Stomach smooth muscle (tissue), 2 donors: ENCODE measurements around the gene FOXRED1.
A peak's percentile ranks its signal among the peaks of the same experiment; 100 is the strongest.

Source experiments
- H3K27ac ChIP-seq: one replicate; pipeline ENCODE4 v1.7.0; 2013; ENCODE audit warnings: mild to moderate bottlenecking, low read length, inconsistent platforms
- H3K27me3 ChIP-seq, 2 donors: one replicate each; pipeline ENCODE4 v1.7.0; 2013; ENCODE audit warnings: low read length in 2 of 2; ENCODE audit not compliant: insufficient read depth in 2 of 2, control insufficient read depth in 1 of 2
- H3K36me3 ChIP-seq, 2 donors: one replicate each; pipeline ENCODE4 v1.7.0; 2013; ENCODE audit warnings: low read length in 2 of 2; ENCODE audit not compliant: control insufficient read depth in 2 of 2, insufficient read depth in 2 of 2
- H3K4me1 ChIP-seq: one replicate; pipeline ENCODE4 v1.7.0; 2013; ENCODE audit warnings: low read length; ENCODE audit not compliant: control insufficient read depth, insufficient read depth
- H3K4me3 ChIP-seq, 2 donors: one replicate each; pipeline ENCODE4 v1.7.0; 2013; ENCODE audit warnings: low read length in 2 of 2
- H3K9ac ChIP-seq, 2 donors: one replicate each; pipeline ENCODE4 v1.7.0; 2013; ENCODE audit warnings: low read length in 2 of 2, mild to moderate bottlenecking in 1 of 2
- H3K9me3 ChIP-seq, 2 donors: one replicate each; pipeline ENCODE4 v1.7.0; 2013; ENCODE audit warnings: low read length in 2 of 2; ENCODE audit not compliant: control insufficient read depth in 2 of 2
- donor health status: healthy.
- donor health status: Pancreatic carcinoma.

The FOXRED1 gene

DNA sequence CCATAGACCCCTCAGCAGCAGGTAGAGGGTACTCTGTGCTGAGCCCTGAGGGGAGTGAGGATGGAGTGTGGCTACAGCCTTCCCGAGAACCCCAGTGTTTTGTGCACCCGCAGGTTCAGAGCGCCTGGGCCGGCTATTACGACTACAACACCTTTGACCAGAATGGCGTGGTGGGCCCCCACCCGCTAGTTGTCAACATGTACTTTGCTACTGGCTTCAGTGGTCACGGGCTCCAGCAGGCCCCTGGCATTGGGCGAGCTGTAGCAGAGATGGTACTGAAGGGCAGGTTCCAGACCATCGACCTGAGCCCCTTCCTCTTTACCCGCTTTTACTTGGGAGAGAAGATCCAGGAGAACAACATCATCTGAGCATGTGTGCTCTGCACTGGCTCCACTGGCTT, 8.4 kb downstream of the FOXRED1 start:
- no peak overlapping the region for H3K9ac ChIP-seq
- peaks cover 10% of the 10 kb centered on the region for H3K4me1 ChIP-seq
- H3K4me3 ChIP-seq: no peak overlapping the region
- H3K9me3 ChIP-seq: no peaks in the 10 kb centered on the region
- no peaks in the 10 kb centered on the region for H3K27me3 ChIP-seq
- H3K27ac ChIP-seq: no peak overlapping the region
- peaks cover 27 to 32% of the 10 kb centered on the region in 2 donors for H3K36me3 ChIP-seq

DNA sequence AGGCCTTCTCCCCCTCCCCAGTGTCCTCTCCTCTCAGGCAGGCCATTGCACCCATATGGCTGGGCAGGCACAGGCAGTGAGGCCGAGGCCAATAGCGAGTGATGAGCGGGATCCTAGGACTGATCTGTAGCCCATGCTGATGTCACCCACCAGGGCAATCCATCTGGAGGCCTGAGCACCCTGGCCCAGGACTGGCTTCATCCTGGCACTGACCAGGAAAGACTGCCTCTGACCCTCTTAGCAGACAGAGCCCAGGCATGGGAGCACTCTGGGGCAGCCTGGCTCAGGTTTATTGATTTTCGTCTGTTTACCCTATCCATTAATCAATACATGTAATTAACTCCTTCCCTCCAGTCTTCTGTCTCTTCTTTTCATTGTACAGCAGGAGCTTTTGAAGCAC, 8.8 kb downstream of the FOXRED1 start:
- H3K36me3 ChIP-seq: peaks cover 27 to 29% of the 10 kb centered on the region in 2 donors

DNA sequence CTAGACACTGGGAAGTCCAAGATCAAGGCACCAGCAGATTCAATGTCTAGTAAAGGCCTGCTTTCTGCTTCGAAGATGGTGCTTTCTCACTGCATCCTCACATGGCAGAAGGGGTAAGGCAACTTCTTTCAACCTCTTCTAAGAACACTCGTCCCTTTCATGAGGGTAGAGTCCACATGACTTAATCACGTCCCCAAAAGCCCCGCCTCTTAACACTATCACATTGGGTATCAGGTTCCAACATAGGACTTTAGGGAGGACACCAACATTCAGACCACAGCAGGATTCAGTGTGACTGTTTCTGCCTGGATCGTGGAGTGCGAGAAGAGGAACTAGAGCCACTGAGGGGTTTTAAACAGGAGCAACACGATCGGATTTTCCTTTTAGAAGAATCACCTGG, 10.2 kb downstream of the FOXRED1 start:
- Histone ChIP-seq H3K9me3 (no peaks in the 10 kb centered on the region), H3K27ac (no peak overlapping the region), H3K4me3 (no peak overlapping the region), H3K36me3 (peaks cover 18 to 20% of the 10 kb centered on the region in 2 donors), H3K27me3 (no peaks in the 10 kb centered on the region), H3K4me1 (peaks cover 21% of the 10 kb centered on the region), H3K9ac (no peak overlapping the region)

More for the DNA sequence above, 8.8 kb downstream of the FOXRED1 start:
- H3K9ac ChIP-seq: no peak overlapping the region
- H3K4me3 ChIP-seq: no peak overlapping the region
- no peaks in the 10 kb centered on the region for H3K27me3 ChIP-seq
- H3K27ac ChIP-seq: no peak overlapping the region
- H3K4me1 ChIP-seq: peaks cover 14% of the 10 kb centered on the region
- H3K9me3 ChIP-seq: no peaks in the 10 kb centered on the region

DNA sequence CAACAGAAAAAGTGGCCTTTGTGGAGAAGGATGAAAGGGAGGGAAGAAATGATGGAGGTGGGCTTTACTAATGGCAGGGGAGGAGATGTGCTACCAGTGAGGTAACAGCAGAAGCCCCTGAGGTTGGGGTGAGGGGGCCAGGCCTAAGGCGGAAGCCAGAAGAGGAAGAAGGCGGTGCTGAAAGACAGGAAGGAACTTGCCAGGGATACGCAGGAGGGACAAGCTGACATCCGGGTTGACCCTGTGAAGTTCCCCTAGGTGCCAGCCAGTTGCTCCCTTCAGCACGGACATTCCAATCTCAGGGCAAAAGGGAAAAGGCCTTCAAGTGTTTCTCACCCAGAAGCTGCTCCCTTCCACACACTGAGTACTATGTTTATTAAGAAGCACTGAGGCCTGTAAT, 11.6 kb downstream of the FOXRED1 start:
- Histone ChIP-seq H3K4me3 (no peak overlapping the region), H3K27ac (no peak overlapping the region), H3K4me1 (peaks cover 21% of the 10 kb centered on the region)

DNA sequence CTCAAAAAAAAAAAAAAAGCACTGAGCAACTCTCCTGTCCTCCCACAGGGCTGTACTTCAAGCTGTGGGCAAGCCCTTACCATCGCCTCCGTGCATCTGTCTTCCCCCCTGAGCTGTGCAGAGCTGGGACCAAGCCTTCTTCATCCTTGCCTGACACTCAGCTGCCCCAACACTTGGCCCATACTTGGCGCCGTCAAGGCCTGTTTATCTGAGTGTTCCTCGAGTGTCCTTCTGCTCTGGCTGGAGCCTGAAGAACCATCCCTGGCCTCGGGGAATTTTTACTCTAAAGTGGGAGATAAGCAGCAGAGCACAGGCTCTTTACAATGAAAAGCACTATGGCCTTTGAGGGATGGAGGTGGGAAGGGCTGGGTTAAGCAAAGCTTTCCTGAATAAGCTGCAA, 12.3 kb downstream of the FOXRED1 start:
- Histone ChIP-seq H3K27ac (peak overlapping the region; percentile 78), H3K27me3 (no peaks in the 10 kb centered on the region), H3K9me3 (no peaks in the 10 kb centered on the region), H3K4me1 (peaks cover 21% of the 10 kb centered on the region), H3K9ac (no peak overlapping the region), H3K4me3 (no peak overlapping the region), H3K36me3 (peaks cover 4 to 6% of the 10 kb centered on the region in 2 donors)

More for the DNA sequence above, 11.6 kb downstream of the FOXRED1 start:
- H3K9ac ChIP-seq: no peak overlapping the region
- no peaks in the 10 kb centered on the region for H3K27me3 ChIP-seq
- H3K9me3 ChIP-seq: no peaks in the 10 kb centered on the region
- H3K36me3 ChIP-seq: peaks cover 8 to 11% of the 10 kb centered on the region in 2 donors

DNA sequence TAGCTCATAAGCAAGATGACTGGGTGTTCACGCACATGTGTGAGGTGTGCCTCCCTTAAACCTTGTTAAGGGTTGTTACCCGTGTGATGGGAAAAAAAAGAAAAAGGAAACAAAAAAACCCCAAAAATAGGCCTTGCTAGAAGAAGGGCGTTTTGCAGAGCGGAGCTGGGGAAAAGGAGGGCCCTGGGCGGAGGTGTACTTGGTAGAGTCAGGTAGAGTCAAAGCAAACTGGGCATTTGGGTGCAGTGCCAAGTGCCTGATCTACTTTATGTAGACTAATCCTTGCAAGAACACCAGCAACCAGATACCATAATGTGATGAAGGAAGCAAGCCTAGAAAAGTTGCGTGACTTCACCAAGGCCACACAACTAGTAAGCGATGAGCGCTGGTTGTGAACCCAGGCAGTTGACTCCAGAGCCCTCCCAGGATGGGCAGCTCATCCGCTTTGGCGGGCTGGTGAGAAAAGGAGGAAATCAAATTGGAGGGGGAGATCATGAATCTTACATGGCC, 12.8 kb downstream of the FOXRED1 start:
- Histone ChIP-seq H3K4me1 (peaks cover 21% of the 10 kb centered on the region), H3K4me3 (peak overlapping the region; percentile 75 to 92), H3K27ac (peak overlapping the region; percentile 78), H3K27me3 (no peaks in the 10 kb centered on the region), H3K36me3 (peaks cover 4 to 7% of the 10 kb centered on the region in 2 donors), H3K9me3 (no peaks in the 10 kb centered on the region), H3K9ac (peak overlapping the region; percentile 79 to 81)

DNA sequence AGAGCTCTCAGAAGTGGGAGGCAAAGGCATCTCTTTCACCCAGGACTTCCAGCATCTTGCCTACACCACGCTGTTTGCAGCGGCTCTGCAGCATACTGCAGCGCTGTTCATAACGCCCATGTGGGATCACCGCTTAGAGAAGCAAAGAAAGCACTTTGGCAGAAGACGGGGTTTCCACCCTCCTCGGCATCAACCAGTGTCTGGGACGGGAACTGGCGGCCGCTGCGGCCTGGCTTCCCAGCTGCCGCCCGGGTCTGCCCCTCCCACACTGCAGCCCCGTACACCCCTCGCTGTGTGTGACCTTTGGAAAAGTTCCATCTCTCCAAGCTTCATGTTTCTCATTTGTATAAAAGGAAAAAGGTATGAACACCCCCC, 13.4 kb downstream of the FOXRED1 start:
- Histone ChIP-seq H3K4me3 (peak overlapping the region; percentile 75 to 92), H3K27ac (peak overlapping the region; percentile 78), H3K36me3 (peaks cover 4 to 6% of the 10 kb centered on the region in 2 donors), H3K4me1 (peaks cover 21% of the 10 kb centered on the region), H3K9me3 (no peaks in the 10 kb centered on the region), H3K9ac (peak overlapping the region; percentile 79 to 81), H3K27me3 (no peaks in the 10 kb centered on the region)

DNA sequence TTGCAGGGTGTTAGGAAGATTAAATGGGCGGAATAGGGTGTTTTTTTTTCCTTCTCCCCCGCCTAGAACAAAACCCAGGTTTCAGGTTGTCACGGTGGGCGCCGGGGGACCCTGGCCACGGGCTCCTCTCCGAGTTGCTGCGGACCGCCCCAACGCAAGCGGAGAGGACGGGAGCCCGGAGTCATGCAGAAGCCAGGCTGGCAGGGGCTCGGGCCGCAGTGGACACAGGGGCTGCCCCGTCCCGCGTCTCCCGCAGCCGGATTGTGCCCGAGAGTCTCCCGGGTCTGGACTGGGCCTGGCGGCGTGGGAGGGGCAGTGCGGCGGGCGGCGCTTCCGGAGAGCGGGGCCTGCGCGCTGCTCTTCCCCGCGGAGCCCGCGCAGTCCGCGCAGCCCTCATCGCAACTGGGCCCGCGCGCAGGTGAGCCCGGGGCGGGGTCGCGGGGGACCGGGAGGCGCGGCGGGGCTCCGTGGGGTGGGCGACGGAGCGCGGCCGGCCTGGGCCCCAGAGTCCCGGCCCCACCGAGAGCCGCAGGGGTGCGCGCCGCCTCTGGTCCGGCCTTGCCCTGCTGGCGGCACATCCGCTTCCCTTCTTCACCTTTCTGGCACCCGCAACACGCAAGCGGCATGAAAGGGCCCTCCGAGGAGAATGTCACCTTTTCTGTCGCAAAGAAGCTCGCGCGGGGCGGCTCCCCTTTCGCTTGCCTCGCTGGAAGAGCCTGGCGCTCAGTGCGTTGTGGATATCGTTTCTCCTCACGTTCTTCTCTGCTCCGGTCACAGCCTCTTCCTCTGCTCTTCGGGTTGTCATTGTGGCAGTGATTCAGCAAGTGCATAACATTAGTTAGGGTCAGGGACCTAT, 14.0 kb downstream of the FOXRED1 start, which contains the start of gene TIRAP:
Gene TIRAP, plus strand, starts transcription at position 358 of the 856 bp plus-strand sequence. CDS start 7,802 bp downstream, outside the sequence.
- Histone ChIP-seq H3K9ac (peak within 1 kb of the TSS; percentile 79 to 92), H3K4me3 (peak within 1 kb of the TSS; percentile 75 to 92), H3K4me1 (peaks cover 21% of the 10 kb centered on the region), H3K27me3 (no peaks in the 10 kb centered on the region), H3K36me3 (peaks cover 0 to 4% of the 10 kb centered on the region in 2 donors), H3K9me3 (no peaks in the 10 kb centered on the region), H3K27ac (peak within 1 kb of the TSS; percentile 78)

DNA sequence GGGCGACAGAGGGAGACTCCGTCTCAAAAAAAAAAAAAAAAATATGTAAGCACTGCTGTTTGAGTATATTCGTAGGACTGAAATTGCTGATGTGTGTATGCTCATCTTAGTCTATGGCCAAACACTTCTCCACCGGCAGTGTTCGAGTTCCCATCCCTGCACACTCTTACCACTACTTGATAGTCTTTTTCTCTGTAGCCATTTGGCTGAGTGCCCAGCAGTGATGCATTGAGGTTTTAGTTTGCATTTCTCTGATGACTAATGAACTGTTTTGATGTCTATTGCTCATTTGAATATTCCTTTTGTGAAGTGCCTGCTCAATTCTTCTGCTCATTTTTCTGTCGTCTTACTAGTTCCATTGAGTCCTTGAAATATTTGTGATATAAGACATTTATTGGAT, 15.9 kb downstream of the FOXRED1 start:
- Histone ChIP-seq H3K4me3 (no peak overlapping the region), H3K9ac (no peak overlapping the region), H3K36me3 (peaks cover 3 to 5% of the 10 kb centered on the region in 2 donors), H3K9me3 (no peaks in the 10 kb centered on the region), H3K4me1 (peaks cover 21% of the 10 kb centered on the region), H3K27me3 (no peaks in the 10 kb centered on the region), H3K27ac (no peak overlapping the region)

DNA sequence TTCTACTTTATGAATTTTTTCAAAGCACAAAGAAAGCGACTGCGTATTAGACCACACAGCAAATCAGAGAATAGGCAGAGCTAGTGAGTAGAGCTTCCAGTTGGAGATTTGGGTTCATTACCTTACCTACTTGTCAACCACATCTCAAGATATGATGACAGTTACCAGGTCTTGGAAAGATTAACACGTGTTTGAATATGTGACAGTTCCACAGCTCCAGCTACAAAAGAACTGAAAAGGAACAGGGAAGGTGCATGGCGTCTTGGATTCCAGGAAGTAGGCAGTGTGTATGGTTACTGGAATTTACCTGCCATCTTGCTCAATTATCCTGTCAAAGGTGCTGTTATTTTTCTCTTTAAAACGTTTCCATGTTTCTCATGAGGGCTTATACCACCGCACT, 19.3 kb downstream of the FOXRED1 start:
- peaks cover 20 to 35% of the 10 kb centered on the region in 2 donors for H3K36me3 ChIP-seq
- peaks cover 9% of the 10 kb centered on the region for H3K4me1 ChIP-seq
- no peak overlapping the region for H3K9ac ChIP-seq
- H3K27ac ChIP-seq: no peak overlapping the region
- no peak overlapping the region for H3K4me3 ChIP-seq
- no peaks in the 10 kb centered on the region for H3K9me3 ChIP-seq
- no peaks in the 10 kb centered on the region for H3K27me3 ChIP-seq

DNA sequence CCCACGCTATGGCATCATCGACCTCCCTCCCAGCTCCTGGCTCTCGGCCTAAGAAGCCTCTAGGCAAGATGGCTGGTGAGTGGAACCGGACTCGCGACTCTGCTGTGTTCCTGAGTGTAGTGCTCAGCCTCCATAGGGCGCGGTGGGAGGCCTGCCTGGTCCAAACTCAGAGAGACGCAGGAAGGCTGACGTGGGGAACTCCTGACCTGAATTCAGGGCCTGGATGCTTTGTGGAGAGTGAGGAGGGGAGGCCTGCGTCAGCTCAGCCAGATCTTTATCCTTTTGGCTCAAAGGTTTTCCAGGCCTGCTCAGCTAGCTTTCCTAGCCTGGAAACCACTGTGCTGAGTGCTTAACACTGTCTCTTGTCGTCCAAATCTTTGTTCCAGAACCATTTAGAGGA, 21.9 kb downstream of the FOXRED1 start:
- Histone ChIP-seq H3K9ac (no peak overlapping the region), H3K27ac (no peak overlapping the region), H3K27me3 (no peaks in the 10 kb centered on the region), H3K36me3 (peaks cover 30 to 47% of the 10 kb centered on the region in 2 donors), H3K9me3 (no peaks in the 10 kb centered on the region), H3K4me3 (no peak overlapping the region), H3K4me1 (peaks cover 4% of the 10 kb centered on the region)
